ENCODE data around the gene AP4B1. TPM values are rescaled to one million over a fixed set of nuclear protein-coding genes. Genes with fewer than 3 reads are reported as not detected.

AP4B1 gene
- total RNA-seq, 4 donors from 2014 or later: 5.9 to 13.7 (median 6.0) TPM

DNA sequence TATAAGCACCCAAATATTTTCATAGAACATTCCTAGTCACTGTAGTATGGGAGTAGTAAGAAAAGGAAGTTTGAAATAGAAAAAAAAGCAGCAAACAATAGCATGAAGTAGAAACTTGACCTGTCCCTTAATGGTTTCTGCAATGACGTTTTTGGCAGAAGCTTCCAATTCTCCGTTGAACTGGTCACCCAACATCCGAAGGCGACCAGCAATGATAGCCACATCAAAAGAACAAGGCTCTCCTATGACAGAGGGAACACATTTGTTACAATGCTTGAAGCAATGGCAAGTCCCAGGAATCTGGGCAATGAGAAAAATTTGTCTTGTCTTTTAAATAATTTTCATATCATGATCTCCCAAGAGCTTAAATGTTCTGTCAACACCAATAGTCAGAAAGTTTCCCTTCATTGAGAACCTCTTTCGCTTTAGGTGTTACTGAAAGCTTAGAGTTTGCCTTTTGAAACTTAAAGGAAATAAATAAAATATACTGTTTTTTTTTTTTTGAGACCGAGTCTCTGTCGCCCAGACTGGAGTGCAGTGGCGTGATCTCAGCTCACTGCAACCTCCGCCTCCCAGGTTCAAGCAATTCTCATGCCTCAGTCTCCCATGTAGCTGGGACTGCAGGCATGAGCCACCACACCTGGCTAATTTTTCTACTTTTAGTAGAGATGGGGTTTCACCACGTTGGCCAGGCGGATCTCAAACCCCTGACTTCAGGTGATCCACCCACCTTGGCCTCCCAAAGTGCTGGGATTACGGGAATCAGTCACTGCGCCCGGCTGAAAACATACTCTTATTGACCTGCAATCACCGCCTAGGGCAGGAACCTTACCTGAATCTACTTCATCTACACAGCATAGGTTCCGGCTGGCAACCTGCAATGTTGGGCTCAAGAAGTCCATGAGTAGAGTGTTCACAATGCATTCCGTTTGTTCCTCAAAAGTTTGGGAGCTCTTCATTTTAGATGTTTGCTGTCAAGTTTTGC, 17.9 kb downstream of the AP4B1 start:
- Histone ChIP-seq H3K4me3 (no peak overlapping the region), H3K27ac (replicated peaks in 1 of 4) (no peak overlapping the region), H3K9me3 (no peaks in the 10 kb centered on the region), H3K36me3 (peaks cover 0 to 4% (median 0%) of the 10 kb centered on the region in 4 donors), H3K27me3 (no peaks in the 10 kb centered on the region), H3K4me1 (no peaks in the 10 kb centered on the region)
- no peak for DNase-seq (ENCODE audit: extremely low spot score)
- TF ChIP-seq EP300 (IDR thresholded peaks at IDR 0.05) (no peak), POLR2A (IDR thresholded peaks at IDR 0.05; ENCODE audit: low read depth) (no peak), POLR2AphosphoS5 (IDR thresholded peaks at IDR 0.05) (no peak)
- TF ChIP-seq, protein P1, sequence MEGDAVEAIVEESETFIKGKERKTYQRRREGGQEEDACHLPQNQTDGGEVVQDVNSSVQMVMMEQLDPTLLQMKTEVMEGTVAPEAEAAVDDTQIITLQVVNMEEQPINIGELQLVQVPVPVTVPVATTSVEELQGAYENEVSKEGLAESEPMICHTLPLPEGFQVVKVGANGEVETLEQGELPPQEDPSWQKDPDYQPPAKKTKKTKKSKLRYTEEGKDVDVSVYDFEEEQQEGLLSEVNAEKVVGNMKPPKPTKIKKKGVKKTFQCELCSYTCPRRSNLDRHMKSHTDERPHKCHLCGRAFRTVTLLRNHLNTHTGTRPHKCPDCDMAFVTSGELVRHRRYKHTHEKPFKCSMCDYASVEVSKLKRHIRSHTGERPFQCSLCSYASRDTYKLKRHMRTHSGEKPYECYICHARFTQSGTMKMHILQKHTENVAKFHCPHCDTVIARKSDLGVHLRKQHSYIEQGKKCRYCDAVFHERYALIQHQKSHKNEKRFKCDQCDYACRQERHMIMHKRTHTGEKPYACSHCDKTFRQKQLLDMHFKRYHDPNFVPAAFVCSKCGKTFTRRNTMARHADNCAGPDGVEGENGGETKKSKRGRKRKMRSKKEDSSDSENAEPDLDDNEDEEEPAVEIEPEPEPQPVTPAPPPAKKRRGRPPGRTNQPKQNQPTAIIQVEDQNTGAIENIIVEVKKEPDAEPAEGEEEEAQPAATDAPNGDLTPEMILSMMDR (IDR thresholded peaks at IDR 0.05): no peak
- intact Hi-C loops (cut with DNase I): no loop called here
- 78% methylated on average over 17 of the region's 17 CpGs for whole genome bisulfite sequencing

- Histone ChIP-seq H3K4me1 (no peaks in the 10 kb centered on the region), H3K27me3 (no peaks in the 10 kb centered on the region), H3K36me3 (peaks cover 0 to 4% (median 0%) of the 10 kb centered on the region in 4 donors), H3K27ac (replicated peaks in 1 of 4) (no peak overlapping the region), H3K9me3 (no peaks in the 10 kb centered on the region), H3K4me3 (no peak overlapping the region)
- DNase-seq (ENCODE audit: extremely low spot score): no peak
- intact Hi-C loops (cut with DNase I): no loop called here
- TF ChIP-seq, protein P1 (IDR thresholded peaks at IDR 0.05): no peak
- WGBS: 70% methylated on average over 2 of the region's 2 CpGs
Measured at GRCh38 chr1:113881661-113882060, 22.9 kb downstream of the AP4B1 start.

- H3K27ac ChIP-seq (replicated peaks in 1 of 4): no peak overlapping the region
- H3K27me3 ChIP-seq: no peaks in the 10 kb centered on the region
- no peaks in the 10 kb centered on the region for H3K4me1 ChIP-seq
- DNase-seq (ENCODE audit: extremely low spot score): no peak
- TF ChIP-seq EP300 (IDR thresholded peaks at IDR 0.05): no peak
- TF ChIP-seq POLR2A (IDR thresholded peaks at IDR 0.05; ENCODE audit: low read depth): no peak
- TF ChIP-seq POLR2AphosphoS5 (IDR thresholded peaks at IDR 0.05): no peak
- TF ChIP-seq, protein P1 (IDR thresholded peaks at IDR 0.05): no peak
- H3K4me3 ChIP-seq: no peak overlapping the region
- intact Hi-C loops (cut with DNase I): no loop called here
- no peaks in the 10 kb centered on the region for H3K9me3 ChIP-seq
- no peaks in the 10 kb centered on the region for H3K36me3 ChIP-seq
- 88% methylated on average over 4 of the region's 4 CpGs for WGBS
Measured at GRCh38 chr1:113879739-113880038, 24.9 kb downstream of the AP4B1 start.

DNA sequence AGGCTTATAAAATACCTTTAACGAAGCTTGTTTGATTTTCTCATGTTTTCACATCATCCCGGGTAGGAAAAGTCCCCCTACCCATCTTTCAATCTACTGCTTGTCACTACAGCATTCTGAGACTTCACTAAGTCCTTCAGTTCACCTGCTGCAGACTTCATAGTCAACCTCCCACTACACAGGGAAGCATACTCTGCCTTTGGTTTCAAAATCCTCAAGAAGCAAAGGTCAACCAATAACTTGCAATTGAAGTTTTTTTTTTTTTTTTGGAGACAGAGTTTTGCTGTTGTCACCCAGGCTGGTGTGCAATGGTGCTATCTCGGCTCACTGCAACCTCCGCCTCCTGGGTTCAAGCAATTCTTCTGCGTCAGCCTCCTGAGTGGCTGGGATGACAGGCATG, 28.4 kb downstream of the AP4B1 start:
- Histone ChIP-seq H3K4me1 (no peaks in the 10 kb centered on the region), H3K9me3 (no peaks in the 10 kb centered on the region), H3K36me3 (no peaks in the 10 kb centered on the region), H3K4me3 (no peak overlapping the region), H3K27me3 (no peaks in the 10 kb centered on the region), H3K27ac (replicated peaks in 1 of 4) (no peak overlapping the region)
- TF ChIP-seq POLR2A (IDR thresholded peaks at IDR 0.05; ENCODE audit: low read depth): no peak
- no peak for TF ChIP-seq EP300 (IDR thresholded peaks at IDR 0.05)
- TF ChIP-seq POLR2AphosphoS5 (IDR thresholded peaks at IDR 0.05): no peak
- TF ChIP-seq, protein P1 (IDR thresholded peaks at IDR 0.05): no peak
- intact Hi-C loops (cut with DNase I): no loop called here
- WGBS: 95% methylated on average over 5 of the region's 5 CpGs
- no peak for DNase-seq (ENCODE audit: extremely low spot score)

All from esophagus muscularis mucosa (tissue), 4 donors.